ES-I3 (cell line): ENCODE measurements around the gene WNT3.

Experiments used
- H3K36me3 ChIP-seq: 2 replicates; pipeline ENCODE4 v1.6.1; 2013; ENCODE audit warnings: mild to moderate bottlenecking, low read length, control low read depth, moderate library complexity; ENCODE audit not compliant: insufficient read depth
- H3K4me1 ChIP-seq: 2 replicates; pipeline ENCODE4 v1.6.1; 2013; ENCODE audit warnings: mild to moderate bottlenecking, control low read depth, low read length; ENCODE audit not compliant: insufficient read depth
- H3K9ac ChIP-seq: 2 replicates; pipeline ENCODE4 v1.6.1; 2013; ENCODE audit warnings: low read depth, mild to moderate bottlenecking, low read length, moderate library complexity
- H3K9me3 ChIP-seq: 2 replicates; pipeline ENCODE4 v1.6.1; 2013; ENCODE audit warnings: mild to moderate bottlenecking, low read length, moderate library complexity; ENCODE audit not compliant: control insufficient read depth, insufficient read depth

Gene WNT3

DNA sequence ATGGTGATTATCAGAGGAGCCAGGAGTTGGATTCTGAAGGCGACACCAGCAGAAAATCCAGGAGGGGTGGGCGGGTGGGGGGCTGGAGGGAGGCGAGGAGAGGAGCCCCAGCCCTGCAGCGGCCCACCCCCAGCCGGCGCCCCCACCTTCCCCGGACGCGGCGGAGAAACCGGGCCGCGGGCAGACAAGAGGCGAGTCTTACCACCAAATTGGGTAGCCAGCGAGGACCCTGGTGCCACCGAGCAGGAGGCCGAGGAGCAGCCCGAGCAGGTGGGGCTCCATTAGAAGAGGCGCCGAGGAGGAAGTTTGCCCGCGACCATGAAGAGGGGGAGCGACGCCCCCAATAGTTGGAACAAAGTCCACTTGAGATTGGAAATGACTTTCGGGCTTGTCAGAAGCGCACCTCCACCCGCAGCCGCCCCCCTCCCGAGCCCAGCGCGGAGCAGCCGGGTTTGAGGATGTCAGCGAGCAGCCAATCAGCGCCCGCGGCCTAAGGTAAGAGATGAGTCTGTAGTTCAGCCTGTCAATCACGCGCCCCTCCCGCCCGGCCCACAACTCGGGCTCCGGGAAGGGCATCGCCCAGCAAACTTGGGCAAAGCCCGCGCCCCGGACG lies at the start of gene WNT3:
WNT3 (minus strand) TSS at position 377 of the 613 bp plus-strand sequence; CDS start at position 282, 95 bp downstream.
- peak within 1 kb of the TSS; percentile 74 for H3K9ac ChIP-seq

GRCh38 chr17:46866747-46867146 lies 48.3 kb upstream of the WNT3 start:
- Histone ChIP-seq H3K9ac (no peak overlapping the region), H3K36me3 (no peaks in the 10 kb centered on the region), H3K9me3 (no peaks in the 10 kb centered on the region), H3K4me1 (peaks cover 17% of the 10 kb centered on the region; the same call in 1 of the 2 replicates)

More for the DNA sequence above, at the start of gene WNT3:
- H3K4me1 ChIP-seq = peaks cover 37% of the 10 kb centered on the region
- H3K9me3 ChIP-seq = no peaks in the 10 kb centered on the region
- no peaks in the 10 kb centered on the region for H3K36me3 ChIP-seq

- peaks cover 17% of the 10 kb centered on the region; the same call in 1 of the 2 replicates for H3K4me1 ChIP-seq
- H3K36me3 ChIP-seq = no peaks in the 10 kb centered on the region
- H3K9ac ChIP-seq = no peak overlapping the region
- H3K9me3 ChIP-seq = no peaks in the 10 kb centered on the region
These were observed 47.8 kb upstream of the WNT3 start for GRCh38 chr17:46866325-46866724.

DNA sequence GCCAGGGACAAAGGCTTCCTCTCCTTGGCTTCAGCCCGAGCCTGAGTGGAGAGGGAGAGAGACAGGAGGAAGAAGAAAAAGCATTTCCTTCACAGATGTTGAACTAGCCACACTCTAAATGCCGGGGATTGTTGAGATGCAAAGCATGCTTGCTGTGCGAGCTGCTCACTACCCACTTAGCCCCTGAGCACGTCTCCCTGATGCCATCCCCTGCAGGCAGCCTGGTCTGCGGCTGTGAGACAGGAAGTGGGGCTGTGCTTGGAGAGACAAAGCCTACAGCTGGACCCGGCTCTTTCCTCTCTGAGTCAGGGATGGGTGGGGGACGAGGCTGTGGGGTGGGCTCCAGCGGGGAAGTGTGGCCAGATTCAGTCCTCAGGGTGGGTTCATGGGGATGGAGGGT lies 46.6 kb upstream of the WNT3 start:
- Histone ChIP-seq H3K9me3 (no peaks in the 10 kb centered on the region), H3K4me1 (peaks cover 17% of the 10 kb centered on the region; the same call in 1 of the 2 replicates), H3K36me3 (no peaks in the 10 kb centered on the region), H3K9ac (no peak overlapping the region)

- H3K36me3 ChIP-seq = no peaks in the 10 kb centered on the region
- no peak overlapping the region for H3K9ac ChIP-seq
- H3K4me1 ChIP-seq = peaks cover 17% of the 10 kb centered on the region; the same call in 1 of the 2 replicates
- no peaks in the 10 kb centered on the region for H3K9me3 ChIP-seq
These were observed 45.1 kb upstream of the WNT3 start for GRCh38 chr17:46863383-46864121.

DNA sequence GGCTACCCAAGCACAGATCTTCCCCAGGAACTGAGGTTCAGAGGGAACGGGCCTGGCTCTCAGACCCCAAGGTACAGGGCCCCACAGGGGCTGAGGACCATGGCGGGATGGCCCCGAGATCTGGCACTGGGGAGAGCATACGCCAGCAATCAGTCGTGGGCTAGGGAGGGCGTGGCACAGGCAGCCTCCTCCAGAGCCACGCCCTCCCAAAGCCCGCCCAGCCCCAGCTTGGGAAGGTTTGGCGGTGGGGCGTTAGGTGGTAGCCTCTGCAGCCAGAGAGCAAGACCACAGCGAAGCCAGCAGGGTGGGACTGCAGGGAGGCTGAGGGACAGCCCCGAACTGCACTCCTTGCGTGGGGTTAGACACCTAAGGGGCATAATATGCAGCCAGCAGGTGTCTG lies 44.5 kb upstream of the WNT3 start:
- Histone ChIP-seq H3K36me3 (no peaks in the 10 kb centered on the region), H3K9me3 (no peaks in the 10 kb centered on the region), H3K9ac (no peak overlapping the region), H3K4me1 (peaks cover 17% of the 10 kb centered on the region; the same call in 1 of the 2 replicates)

DNA sequence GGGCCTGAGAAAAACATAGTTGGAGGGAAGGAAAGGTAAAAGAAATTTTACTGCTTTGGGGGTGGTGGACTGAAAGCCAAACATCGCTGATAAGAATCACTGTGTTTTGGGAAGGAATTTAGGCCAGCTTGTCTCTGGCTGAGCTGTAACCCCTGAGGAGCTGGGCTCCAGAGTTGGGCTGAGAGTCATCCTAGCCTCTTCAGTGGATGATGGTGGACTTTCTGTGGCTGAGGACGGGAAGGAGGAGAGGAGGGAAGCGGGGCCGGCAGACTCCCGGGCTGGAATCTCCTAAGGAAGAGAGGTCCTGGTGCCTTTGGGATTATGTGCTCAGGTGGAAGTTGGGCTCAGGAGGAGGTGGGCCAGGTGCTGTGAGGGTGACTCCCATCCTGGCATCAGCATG lies 41.5 kb upstream of the WNT3 start:
- H3K9ac ChIP-seq = no peak overlapping the region
- peaks cover 8% of the 10 kb centered on the region; the same call in 1 of the 2 replicates for H3K4me1 ChIP-seq
- no peaks in the 10 kb centered on the region for H3K9me3 ChIP-seq
- no peaks in the 10 kb centered on the region for H3K36me3 ChIP-seq

GRCh38 chr17:46857600-46857999 lies 39.1 kb upstream of the WNT3 start:
- H3K9ac ChIP-seq = no peak overlapping the region
- peaks cover 11% of the 10 kb centered on the region for H3K4me1 ChIP-seq
- no peaks in the 10 kb centered on the region for H3K36me3 ChIP-seq
- H3K9me3 ChIP-seq = no peaks in the 10 kb centered on the region

GRCh38 chr17:46854948-46855347 lies 36.5 kb upstream of the WNT3 start:
- Histone ChIP-seq H3K36me3 (no peaks in the 10 kb centered on the region), H3K4me1 (peaks cover 13% of the 10 kb centered on the region)

GRCh38 chr17:46854515-46854914 lies 36.0 kb upstream of the WNT3 start:
- H3K36me3 ChIP-seq = no peaks in the 10 kb centered on the region
- H3K9me3 ChIP-seq = no peaks in the 10 kb centered on the region
- H3K4me1 ChIP-seq = peaks cover 13% of the 10 kb centered on the region
- H3K9ac ChIP-seq = no peak overlapping the region

More at GRCh38 chr17:46854948-46855347, 36.5 kb upstream of the WNT3 start:
- no peak overlapping the region for H3K9ac ChIP-seq
- no peaks in the 10 kb centered on the region for H3K9me3 ChIP-seq

DNA sequence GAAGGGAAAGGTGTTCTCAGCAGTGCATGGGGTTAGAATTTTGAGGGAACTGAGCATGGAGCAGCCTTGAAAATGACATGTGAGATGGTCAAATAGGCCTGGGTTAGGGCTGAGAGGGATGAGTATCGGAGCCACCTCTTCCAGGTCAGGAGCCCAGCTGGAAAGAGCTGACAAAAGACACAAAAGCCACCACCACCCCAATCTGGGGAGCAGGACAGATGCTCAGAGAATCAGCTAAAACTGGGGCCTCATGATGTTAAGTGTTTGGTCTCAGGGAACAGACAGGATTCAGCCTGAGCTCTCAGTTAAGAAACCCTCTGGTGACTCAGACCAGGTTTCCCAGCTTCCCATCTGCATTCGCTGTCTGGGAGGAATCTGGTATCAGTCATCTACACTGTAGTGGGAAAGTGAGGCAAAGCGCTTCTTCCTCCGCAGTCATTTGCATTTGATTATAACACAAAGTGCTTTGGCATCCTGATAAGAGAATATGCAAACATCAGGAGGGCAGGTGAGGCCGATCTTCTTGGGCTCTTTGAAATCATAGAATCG lies 35.5 kb upstream of the WNT3 start:
- H3K9me3 ChIP-seq = no peaks in the 10 kb centered on the region
- no peaks in the 10 kb centered on the region for H3K36me3 ChIP-seq
- peaks cover 13% of the 10 kb centered on the region for H3K4me1 ChIP-seq
- no peak overlapping the region for H3K9ac ChIP-seq

DNA sequence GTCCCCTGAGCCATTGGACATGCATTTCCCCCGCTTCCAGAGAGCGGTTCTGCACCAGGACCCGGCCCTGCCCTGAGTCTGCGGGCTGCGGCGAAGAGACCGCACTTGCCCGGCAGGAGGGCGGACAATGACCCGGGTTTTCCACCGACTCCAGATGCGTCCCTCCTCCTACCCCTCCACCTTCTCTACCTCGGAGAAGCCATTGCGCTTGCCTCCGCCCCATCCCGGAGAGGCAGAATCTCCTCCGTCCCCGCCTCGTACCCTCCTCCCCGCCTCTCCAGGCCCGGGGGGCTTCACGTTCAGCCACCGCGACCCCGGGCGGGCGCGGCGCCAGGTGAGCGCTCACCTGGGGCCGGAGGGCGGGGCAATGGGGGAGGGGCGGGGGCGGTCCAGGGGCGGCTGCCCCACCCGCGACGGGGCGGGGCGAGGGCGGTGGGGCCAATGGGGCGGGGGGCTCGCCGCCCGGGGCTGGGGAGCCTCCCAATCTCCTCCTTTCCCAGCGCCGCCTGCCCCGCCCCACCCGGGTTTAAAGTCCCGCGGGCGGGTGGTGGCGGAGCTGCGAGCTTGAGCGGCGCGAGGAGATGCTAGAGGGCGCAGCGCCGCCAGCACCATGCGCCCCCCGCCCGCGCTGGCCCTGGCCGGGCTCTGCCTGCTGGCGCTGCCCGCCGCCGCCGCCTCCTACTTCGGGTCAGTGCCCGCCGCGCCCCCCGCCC lies 32.7 kb upstream of the WNT3 start, which contains the start of gene WNT9B:
WNT9B (plus strand) TSS at position 555 of the 713 bp plus-strand sequence; CDS start at position 611, 56 bp downstream.
- H3K9ac ChIP-seq = peak within 1 kb of the TSS; percentile 73
- peaks cover 13% of the 10 kb centered on the region for H3K4me1 ChIP-seq
- no peaks in the 10 kb centered on the region for H3K36me3 ChIP-seq
- no peaks in the 10 kb centered on the region for H3K9me3 ChIP-seq

DNA sequence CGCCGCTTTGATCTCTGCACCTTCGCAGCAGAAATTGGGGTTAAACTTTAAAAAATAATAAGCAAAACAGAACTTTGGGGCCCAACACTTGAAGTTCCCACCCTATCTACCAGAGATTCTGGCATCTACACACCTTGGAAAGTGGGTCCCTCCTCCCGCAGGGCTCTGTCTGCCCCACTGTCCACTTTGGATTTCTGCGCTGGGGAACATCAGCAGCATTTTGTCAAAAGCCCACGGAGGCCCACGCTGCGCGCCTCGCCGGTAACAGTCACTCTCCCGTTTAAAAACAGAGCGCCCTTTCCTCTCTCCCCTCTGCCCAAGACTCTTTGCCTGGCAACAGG lies 32.2 kb upstream of the WNT3 start:
- H3K9ac ChIP-seq = peak overlapping the region; percentile 47
- H3K9me3 ChIP-seq = no peaks in the 10 kb centered on the region
- peaks cover 13% of the 10 kb centered on the region for H3K4me1 ChIP-seq
- no peaks in the 10 kb centered on the region for H3K36me3 ChIP-seq

DNA sequence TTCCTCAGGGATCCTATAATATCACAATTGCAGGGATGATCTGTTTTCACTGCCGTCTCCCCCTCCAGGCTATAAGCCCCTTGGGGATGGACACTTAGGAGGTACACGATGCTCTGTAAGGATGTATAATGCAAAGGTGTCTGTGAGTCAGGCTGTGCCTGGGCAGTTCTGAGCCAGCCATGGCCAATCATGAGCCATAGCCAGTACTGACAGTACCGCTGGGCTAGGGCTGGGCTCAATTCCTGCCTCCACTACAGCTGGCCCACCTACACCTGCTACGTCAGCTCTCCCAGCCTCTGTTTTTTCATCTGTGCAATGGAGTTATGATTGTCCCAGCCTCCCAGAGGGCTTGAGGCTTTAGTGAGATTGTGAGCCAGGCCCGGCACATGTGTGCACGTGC lies 30.0 kb upstream of the WNT3 start:
- no peaks in the 10 kb centered on the region for H3K36me3 ChIP-seq
- H3K9me3 ChIP-seq = peaks cover 1% of the 10 kb centered on the region; the same call in 1 of the 2 replicates
- peaks cover 5% of the 10 kb centered on the region for H3K4me1 ChIP-seq
- H3K9ac ChIP-seq = no peak overlapping the region
